ENCODE data around the gene SUPT16H.

SUPT16H gene

DNA sequence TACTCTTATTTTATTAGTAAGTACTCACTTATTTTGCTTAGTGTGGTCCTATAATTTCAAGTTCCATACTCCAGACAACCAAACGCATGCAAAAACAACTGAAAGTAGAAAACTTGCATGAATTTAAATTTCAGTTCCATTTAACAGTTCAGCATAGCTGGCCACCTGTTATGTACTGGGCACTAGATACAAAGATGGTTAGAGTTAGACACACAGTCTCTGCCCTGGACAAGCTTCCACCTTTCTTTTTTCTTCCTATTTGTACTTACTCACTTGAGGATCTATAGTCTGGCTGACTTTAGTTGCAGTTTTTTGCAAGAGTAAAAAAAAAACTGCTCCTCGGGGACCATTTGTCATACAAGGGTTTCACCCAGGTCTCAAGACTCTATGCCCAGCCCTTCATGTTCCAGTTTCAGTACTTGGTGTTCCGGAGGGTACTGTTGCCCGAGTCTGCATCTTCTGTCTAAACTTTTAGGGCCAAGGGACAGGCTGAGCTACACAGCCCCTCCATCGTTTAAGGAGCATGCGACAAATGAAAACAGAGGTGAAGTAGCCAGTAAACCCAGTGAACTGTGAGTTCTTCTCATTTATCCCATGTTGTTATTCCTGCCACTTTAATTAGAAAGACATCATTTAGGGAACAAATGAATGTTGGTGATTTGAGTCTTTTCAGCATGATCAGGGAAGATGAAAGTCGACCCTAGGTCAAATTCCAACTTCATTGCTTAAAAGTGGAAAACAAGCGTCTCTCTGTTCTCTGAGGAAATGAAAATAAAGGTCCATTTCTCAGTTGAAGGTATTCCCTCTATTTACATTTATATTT is 81.6 kb downstream of the SUPT16H start:
- FAIRE-seq, result no peak
- no peak for DNase-seq (ENCODE audit: low spot score)
